ENCODE data around the gene RGS7. TPM values are rescaled to one million over a fixed set of nuclear protein-coding genes. Genes with fewer than 3 reads are reported as not detected.
"Not testable (repeated sequence)": the region's sequence is repeated elsewhere in the genome, so short reads cannot be mapped to it uniquely, and the experiment has no call there.

The RGS7 gene
- polyA plus RNA-seq, 4 donors = 5.5 to 31.0 (median 6.9) TPM

DNA sequence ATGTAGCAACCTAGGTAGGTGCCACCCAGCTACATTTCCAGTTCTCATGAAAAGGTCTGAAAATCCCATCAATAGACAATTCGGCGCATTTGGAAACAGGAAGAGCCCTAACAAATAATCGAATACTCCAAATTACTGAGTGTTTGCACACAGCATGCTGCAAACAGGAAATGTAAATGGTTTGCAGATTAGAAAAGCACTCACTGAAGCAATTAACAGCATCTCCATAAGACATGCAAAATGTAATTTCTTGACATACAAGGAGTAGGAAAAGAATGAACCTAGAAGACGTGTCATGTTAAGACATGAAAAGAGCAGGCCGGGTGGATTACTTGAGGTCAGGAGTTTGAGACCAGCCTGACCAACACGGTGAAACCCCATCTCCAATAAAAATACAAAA, 598.2 kb downstream of the RGS7 start:
- DNase-seq (ENCODE audit: low read depth in 4 of 4, low spot score in 3 of 4) = not testable (repeated sequence)

DNA sequence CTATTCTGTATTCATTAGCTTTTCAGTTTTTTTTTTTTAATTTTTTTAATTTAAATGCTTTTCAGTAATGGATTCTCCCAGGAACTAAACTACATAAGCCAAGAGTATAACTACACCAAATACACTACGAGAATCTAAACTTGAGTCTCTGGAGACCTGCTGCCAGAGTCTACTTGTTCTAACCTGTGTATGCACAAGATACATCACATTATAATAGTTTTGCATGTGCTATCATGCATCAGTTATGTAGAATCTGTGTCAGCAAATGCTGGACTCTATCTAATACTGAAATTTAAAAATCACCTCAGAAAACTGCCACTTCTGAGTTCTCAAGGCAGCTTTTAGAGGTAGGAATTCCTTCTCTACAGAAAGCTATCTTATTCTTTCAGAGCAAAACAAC, 598.7 kb downstream of the RGS7 start:
- no peak for DNase-seq (ENCODE audit: low read depth in 4 of 4, low spot score in 3 of 4)

DNA sequence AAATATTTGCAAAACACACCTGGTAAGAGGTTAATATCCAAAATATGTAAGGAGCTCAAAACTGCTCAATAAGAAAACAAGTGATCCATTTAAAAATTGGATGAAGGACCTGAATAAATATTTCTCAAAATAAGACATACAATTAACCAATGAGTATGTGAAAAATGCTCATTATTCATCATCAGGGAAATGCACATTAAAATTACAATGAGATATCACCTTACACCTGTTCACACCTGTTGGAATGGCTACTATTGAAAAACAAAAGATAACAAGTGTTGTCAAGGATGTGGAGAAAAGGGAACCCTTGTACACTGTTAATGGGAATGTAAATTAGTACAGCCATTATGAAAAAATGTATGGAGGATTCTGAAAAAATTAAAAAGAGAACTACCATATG, 609.1 kb downstream of the RGS7 start:
- no peak for DNase-seq (ENCODE audit: low read depth in 4 of 4, low spot score in 3 of 4)

DNA sequence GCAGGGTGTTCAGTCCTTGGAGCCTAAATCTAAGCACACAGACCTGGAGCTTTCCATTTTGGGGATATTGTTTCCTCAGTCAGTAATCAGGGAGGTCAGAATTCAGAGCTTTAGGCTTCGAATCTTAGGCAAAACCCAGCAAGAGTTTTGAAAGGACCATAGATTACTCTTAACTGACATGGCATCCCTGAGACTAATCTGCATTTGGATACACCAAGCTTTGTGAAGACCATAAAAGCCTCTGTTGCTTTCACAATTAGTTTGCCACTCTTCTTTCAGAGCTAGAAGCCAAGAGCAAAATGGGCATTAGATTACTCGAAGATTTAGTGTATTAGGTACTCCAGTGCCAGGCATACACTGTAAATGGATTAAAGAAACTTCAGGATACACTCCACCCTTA, 613.3 kb downstream of the RGS7 start:
- no peak for DNase-seq (ENCODE audit: low read depth in 4 of 4, low spot score in 3 of 4)

- DNase-seq (ENCODE audit: low read depth in 4 of 4, low spot score in 3 of 4) = no peak
These were observed 617.3 kb downstream of the RGS7 start for GRCh38 chr1:240739754-240740153.

DNA sequence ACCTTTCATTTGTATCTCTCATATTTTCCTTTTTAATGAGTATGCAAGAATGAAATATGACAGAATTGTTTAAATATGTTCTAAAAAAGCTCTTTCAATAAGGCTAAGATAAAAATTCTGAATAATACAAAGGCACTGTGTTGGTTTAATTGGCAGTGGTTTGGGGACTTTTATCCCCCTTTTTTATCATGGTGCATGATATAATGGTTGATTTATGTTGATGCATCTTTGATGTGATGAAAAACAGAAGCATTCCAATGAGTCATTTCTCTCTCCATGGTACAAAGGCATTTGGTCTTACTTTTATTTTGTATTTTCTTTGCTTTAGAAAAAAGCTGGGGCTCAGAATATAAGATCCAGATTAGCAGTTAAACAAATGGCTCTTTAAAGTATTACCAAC, 617.9 kb downstream of the RGS7 start:
- no peak for DNase-seq (ENCODE audit: low read depth in 4 of 4, low spot score in 3 of 4)

DNA sequence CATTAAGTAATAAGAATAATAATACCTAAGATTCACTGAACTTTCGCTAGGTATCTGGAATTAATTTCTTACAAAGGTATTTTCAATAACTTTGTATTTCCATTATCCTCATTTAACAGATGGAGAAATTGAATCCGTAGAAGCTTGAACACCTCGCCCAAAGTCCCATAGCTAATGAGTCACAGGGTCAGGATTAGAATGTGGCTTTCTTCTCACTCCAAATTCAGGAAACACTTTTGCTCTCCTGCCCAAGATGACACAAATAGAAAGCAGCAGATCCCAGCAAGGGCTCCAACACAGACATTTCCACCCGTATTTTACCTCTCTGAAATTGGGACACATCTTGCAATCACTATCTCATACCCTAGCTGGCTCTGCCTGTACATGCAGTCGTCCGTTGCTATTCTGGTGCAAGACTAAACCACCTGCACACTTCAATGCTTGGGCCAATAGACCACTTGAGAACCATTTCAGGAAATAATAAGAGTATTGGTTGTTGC, 619.2 kb downstream of the RGS7 start:
- DNase-seq (ENCODE audit: low read depth in 4 of 4, low spot score in 3 of 4) = no peak

DNA sequence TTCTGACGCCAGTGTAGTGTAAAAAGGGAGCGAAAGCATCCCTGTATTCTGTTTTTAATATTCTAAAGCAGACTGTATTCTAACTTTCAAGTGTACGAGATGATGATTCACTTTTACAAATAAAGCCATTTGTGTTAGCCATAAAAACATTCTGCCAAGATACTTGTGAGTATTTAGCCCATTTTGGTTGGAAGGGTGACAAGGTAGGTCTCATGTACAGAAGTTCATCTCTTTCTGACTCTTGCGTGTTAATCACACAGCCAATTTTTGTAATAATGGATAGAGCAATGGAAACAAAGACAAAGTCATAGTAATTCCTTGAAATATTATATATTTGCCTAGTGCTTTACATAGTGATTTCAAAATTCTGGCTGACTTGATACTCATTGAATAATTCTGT, 619.7 kb downstream of the RGS7 start:
- no peak for DNase-seq (ENCODE audit: low read depth in 4 of 4, low spot score in 3 of 4)

GRCh38 chr1:240734705-240735104, 622.3 kb downstream of the RGS7 start:
- not testable (repeated sequence) for DNase-seq (ENCODE audit: low read depth in 4 of 4, low spot score in 3 of 4)

GRCh38 chr1:240734001-240734400, 623.0 kb downstream of the RGS7 start:
- DNase-seq (ENCODE audit: low read depth in 4 of 4, low spot score in 3 of 4) = no peak

DNA sequence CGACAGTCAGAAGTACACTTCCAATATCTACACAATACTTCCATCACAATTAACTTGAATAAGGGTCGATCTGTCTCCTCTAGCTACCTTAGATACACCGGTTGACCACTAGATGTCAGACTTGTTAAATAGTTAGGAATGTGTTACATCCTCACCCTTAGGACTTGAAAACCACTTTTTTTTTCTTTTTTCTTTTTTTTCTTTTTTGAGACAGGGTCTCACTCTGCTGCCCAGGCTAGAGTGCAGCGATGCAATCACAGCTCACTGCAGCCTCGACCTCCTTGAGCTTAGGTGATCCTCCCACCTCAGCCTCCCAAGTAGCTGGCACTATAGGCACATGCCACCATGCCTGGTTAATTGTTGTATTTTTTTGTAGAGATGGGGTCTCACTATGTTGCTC, 624.6 kb downstream of the RGS7 start:
- peak; percentile 8 to 33 (median 30) for DNase-seq (ENCODE audit: low read depth in 4 of 4, low spot score in 3 of 4)

Other genes with a start within 250 kb of the RGS7 start
- gene FH, start 162.6 kb upstream of the RGS7 start, polyA plus RNA-seq (ENCODE audit: insufficient read length in 4 of 4) = 100 to 1,000 TPM in 2 of 4 donors, 10 to 100 TPM in 2; 58.7 to 111 (median 99.0) TPM
- gene KMO, start 175.2 kb upstream of the RGS7 start, polyA plus RNA-seq (ENCODE audit: insufficient read length in 4 of 4) = 10 to 100 TPM in 3 of 4 donors, under 1 TPM in 1; 0.59 to 23.4 (median 18.7) TPM